ENCODE data around the gene LDB3.
A peak's percentile ranks its signal among the peaks of the same experiment; 100 is the strongest.
"Not testable (repeated sequence)": the region's sequence is repeated elsewhere in the genome, so short reads cannot be mapped to it uniquely, and the experiment has no call there.

The LDB3 gene

DNA sequence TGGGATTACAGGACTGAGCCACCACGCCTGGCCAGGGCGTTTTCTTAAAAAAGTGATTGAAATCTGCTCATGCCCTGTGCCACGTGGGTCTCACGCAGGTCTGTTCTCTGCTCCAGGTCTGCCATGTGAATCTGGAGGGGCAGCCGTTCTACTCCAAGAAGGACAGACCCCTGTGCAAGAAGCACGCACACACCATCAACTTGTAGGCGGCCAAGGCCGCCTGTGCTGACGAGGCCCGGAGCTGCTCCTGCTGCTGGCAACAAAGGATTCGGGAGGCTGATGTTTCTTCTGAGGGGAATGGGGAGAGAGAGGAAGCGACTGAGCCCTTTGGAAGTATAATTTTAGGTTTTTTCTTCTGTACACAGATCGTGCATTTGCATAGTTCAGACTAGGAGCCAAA, 64.5 kb downstream of the LDB3 start:
- DNase-seq (ENCODE audit: low spot score): no peak

DNA sequence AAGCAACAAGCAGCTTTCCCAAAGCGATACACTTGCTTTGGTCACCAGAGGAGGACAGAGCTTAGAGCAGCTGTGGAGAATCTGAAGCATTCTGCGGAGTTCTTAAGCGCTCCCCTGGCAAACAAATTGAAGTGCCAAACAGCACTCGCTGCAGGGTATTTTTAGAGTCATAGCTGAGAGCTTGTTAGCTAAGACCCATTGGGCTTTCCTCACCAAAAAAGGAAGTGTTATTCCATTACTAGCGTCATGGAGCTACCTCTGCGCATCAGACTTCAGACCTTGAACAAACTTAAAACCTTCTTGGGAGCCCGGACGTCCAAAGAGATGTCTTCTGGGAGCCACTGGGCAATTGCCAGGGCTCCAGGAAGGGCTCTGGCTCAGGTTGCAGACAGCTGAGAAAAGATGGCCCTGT, 65.0 kb downstream of the LDB3 start:
- DNase-seq (ENCODE audit: low spot score): no peak

DNA sequence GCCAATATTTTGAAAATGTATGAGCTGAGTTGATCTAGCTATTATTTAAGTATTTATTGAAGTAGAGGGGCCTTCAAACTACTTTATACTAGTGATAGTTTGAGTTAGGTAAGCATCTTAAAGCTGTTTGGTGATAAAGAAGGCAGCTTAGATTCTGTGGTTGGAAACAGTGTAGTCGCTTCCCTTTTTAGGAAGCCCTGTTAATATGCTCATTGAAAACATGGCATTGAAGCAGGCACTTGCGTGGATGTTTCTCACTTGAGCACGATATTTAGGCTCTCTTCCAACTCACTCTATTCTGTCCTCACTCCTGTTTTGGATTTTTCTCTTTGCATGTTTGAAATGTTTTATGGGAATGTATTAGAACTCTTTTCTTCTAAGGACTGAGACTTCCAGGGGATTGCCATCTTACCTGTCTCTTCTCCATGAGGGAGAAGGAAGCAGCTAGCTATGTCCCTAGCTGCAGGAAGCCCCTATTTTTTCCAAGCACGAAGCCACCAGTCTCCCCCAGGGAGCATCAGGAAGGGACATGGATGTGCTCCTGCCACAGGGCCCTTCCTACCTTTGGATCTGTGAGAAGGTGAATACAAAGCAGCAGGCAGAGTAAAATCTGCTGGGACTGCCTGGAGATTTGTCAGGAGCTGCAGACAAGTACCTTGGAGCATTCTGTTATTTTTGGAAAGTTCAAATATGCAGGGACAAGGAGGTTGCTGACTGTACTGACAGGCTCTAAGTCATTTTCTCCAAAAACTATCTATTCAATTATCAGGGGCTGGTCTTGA, 66.1 kb downstream of the LDB3 start:
- no peak for DNase-seq (ENCODE audit: low spot score)

DNA sequence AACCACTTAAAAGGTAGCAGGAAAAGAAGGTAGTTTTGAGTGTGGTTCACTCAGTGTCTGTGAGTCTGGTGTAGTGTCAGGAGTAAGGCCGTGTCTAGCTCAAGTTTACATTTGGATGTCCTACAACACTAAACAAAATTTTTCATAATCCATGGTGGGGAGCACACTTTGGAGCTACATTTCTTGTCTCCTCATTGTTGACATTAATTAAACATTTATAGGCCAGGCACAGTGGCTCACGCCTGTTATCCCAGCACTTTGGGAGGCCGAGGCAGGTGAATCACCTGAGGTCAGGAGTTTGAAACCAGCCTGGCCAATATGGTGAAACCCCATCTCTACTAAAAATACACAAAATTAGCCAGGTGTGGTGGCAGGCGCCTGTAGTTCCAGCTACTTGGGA, 67.0 kb downstream of the LDB3 start:
- not testable (repeated sequence) for DNase-seq (ENCODE audit: low spot score)

DNA sequence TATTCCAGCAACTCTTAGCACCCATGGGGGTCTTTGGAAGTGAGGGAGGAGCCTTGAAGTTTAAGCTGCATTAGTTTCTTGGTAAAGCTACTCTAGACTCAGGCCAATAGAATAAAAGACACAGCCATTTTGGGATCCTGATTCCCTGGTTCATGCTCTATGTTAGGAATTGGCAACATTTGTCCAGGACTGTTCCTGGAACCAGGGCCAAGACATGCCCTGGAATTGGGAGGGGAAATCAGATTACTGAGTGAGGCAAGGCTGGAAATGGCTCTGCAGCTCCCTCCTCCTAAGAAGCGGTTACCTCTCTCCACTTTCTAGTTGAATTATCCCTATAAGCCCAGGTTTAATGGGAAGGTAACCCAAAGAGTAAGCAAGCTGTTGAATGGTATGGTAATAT, 73.9 kb downstream of the LDB3 start:
- no peak for DNase-seq (ENCODE audit: low spot score)

DNA sequence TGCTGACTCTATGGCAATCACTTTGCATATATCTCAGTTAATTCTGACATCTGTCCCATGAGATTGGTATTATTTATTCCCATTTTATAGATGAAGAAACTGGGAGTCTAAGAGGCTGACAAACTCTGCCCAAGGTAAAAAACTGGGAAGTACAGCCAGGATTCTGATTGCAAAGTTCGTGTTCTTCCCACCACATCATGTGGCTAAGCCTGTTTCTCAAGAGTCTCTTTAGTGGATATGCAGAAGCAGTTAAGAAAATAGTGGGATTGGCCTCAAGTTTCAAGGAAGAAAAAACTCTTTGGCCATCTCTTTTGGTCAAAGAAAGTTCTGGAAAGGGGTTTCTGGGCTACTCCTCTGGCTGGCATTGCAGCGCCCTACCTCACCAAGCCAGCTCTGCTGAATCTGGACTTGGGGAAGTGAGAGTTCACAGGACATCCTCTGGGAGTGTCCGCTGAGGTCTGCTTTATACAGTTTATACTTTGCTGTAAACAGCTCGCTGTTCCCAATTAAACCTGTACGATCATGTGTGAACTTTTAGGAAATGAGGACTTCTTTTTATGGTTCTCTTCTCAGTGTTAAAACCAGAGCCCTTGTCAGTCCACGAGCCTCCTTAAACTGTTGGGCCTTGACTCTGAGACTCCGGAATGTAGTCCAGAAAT, 75.9 kb downstream of the LDB3 start:
- DNase-seq (ENCODE audit: low spot score): no peak

DNA sequence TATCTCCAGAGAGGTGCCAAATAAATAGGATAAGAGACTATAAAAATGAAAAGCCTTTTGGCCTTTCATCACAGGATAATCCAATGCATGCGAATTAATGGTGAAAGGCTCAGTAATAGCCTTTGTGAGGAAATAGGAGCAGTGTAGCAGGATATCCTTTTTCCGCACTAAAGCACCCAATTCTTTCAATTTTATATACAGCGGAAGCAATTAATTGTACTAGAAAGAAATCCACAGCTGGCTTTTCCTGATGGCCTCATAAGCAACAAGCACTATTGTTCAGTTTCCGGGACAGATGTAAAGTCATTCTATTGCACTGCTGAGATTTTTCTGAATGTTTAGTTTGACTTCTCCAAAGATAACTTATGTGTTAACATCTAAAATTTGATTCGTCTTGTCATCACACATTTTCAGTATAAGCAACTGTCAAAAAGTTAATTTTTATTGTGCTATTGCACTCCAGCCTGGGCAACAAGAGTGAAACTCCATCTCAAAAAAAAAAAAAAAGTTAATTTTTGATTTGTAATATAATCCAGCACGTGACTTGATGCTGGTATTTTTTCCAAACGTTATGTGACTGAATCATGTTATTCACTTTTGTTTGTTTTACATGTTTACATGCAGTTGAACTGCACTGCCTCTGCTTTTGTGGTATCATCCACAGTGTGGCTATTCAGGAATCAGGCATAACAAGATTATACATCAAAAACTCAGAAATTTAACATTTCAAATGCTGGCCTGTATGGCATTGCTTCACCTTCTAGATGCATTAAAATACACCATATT, 79.7 kb downstream of the LDB3 start:
- no peak for DNase-seq (ENCODE audit: low spot score)

DNA sequence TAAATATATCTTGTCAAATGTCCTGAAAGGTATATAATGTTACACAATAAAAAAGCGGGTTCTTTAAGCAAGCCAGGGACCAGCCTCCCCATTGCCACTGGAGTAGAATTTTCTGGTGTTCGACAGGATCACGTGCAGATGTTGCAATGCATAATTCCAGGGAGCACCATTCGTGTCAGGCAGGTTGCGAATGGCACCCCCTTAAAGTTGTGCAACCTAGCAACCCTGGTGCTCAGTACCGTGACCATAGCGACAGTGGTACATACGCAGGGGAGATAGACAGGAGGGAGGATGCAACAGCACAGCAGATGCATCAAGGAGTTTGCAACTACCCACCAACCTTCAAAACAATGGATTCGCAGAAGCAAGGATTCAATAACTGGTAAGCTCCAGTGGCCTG, 81.5 kb downstream of the LDB3 start:
- DNase-seq (ENCODE audit: low spot score): no peak

DNA sequence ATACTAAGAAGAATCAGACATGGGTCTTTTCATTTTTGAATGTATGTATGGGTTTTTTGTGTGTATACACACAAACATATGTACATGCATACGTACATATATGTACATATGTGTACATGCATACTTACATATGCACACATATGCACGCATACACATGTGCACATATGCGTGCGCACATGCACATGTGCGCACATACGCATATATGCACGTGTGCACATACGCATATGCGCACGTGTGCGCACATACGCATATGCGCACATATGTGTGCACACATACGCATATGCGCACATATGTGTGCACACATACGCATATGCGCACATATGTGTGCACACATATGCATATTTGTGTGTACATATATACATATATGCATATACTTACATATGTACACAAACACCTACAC, 83.2 kb downstream of the LDB3 start:
- DNase-seq (ENCODE audit: low spot score): no peak

DNA sequence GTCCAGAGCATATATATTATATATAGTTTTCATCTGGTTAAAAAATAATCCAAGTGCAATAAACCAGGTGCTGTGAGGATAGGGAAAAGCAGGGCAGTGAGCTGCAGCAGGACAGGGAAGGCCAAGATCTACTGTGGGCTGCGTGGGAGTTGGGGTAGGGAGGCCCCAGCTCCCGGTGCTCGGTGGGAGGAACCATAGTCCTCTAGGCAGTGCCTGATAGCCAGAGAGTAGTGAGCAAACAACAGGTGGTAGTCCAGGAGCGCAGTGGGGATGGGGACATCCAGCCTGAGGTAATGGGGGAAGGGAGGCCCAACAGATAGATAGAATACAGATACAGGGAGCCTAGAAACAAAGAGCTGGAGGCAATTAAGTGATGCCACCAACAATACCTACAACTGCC, 84.0 kb downstream of the LDB3 start:
- no peak for DNase-seq (ENCODE audit: low spot score)

DNA sequence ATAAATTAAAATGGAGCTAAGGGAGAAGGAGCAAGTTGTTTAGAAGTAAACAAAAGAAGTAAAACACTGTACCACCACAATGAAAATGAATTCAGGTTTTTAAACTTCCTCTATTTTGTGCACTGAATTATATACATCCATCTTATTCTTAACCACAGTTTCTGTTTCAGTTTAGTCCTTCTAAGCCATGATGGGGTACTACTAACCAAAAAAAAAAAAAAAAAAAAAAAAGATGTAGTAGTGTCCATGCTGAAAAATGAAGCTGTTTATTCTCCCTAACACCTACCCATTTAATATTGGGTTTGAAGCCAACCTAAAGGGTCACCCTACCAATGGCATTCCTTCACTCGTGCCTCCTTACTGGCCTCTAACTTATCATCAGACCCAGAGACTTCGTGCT, 84.7 kb downstream of the LDB3 start:
- DNase-seq (ENCODE audit: low spot score): no peak

DNA sequence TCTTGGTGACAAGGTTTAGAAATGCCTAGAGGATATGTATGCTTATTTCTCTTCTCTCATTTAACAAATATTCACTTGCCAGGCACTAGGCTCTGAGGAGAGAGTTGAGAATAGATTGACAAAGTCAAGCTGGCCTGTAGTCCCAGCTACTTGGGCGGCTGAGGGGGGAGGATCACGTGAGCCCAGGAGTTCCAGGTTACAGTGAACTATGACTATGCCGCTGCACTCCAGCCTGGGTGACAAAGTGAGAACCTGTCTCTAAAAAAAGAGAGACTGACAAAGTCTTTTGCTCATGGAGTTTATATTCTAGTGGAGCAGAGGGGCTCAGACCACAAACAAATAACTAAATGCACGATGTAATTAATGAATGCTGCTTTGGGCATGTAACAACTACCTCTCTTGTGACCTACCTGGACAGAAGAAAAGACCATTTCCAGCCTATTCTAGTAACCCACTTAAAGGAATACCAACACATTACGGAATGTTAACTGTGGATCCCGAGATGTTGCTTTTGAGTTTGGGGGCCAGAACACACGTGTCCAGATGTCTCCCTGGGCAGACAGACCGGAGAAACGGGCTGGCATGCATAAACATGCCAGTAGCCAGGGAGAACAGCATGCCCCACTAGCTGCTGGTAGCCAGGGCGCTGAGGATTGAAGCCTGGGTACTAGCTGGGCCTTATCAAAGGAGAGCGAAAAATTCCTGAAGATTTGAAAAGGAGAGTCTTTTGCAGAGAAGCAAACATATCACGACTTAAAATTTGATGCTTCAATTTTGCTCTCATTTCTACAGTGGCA, 85.5 kb downstream of the LDB3 start:
- no peak for DNase-seq (ENCODE audit: low spot score)

DNA sequence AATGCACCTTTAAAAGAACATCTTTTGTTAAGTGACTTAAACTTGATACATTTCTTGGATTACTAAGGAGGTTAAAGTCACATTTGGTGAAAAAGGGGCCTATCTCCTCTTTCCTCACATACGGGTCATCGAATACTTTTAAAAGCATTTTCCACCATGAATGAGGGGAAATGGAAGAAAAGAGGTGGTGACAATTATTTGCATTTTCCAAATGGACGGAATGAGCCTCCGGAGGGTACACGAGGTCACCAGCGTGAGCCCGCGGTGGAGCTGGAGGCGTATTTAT, 87.1 kb downstream of the LDB3 start:
- no peak for DNase-seq (ENCODE audit: low spot score)

DNA sequence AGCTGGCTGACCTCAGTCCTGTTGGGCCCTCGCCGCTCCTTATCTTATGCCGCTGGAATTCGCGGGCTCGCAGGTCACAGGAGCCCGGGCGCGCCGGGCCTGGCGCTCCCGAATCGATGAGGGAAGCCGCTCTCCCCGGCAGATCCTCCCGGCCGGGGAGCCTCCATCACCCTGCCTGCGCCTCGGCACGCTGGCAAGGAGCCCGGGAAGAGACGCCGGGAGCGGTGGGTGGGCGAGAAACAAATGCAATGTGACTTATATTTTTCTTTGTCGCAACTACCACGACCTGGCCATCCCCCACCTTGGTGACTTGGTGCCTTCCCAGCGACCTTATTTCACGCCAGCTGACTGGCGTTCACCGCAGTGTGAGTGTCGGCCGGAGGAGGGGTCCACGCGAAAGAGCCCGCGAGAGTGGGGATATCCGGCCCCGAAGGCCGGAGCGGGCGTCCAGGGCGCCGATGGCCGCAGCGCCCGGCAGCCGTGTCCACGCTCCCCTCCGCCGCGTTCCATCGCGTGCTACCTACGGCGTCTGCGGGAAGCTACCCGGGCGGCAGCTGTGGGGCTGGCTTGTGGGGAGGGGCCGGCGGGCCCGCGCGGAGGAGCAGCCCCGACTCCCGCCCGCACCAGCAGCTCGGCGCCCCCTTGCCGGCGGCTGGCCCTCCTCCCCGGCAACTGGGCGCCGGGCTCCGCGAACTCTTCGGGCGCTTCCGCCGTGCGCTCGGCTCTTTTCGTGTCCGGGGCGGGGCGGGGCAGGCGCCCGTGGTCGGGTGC, 87.6 kb downstream of the LDB3 start:
- peak; percentile 87 for DNase-seq (ENCODE audit: low spot score)

DNA sequence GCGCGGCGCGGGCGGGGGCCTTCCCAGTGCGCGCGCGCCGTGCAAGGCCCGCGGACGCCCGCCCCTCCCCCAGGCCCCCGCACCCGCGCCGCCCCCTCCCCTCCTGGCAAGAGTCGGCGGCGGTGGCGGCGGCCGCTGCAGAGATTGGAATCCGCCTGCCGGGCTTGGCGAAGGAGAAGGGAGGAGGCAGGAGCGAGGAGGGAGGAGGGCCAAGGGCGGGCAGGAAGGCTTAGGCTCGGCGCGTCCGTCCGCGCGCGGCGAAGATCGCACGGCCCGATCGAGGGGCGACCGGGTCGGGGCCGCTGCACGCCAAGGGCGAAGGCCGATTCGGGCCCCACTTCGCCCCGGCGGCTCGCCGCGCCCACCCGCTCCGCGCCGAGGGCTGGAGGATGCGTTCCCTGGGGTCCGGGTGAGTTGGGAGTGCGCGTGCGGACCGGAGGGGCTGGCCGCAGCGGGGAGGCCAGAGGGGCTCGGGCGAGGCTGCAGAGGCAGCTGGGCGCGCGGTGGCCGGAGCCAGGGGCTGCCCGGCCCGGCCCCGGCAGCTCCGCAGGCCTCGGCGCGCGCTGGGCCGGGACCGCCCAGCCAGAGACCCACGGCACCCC, 88.3 kb downstream of the LDB3 start, which contains the start of gene BMPR1A:
Gene BMPR1A, plus strand, starts transcription at position 109 of the 602 bp plus-strand sequence. CDS start 119,400 bp downstream, outside the sequence.
- DNase-seq (ENCODE audit: low spot score): no peak

DNA sequence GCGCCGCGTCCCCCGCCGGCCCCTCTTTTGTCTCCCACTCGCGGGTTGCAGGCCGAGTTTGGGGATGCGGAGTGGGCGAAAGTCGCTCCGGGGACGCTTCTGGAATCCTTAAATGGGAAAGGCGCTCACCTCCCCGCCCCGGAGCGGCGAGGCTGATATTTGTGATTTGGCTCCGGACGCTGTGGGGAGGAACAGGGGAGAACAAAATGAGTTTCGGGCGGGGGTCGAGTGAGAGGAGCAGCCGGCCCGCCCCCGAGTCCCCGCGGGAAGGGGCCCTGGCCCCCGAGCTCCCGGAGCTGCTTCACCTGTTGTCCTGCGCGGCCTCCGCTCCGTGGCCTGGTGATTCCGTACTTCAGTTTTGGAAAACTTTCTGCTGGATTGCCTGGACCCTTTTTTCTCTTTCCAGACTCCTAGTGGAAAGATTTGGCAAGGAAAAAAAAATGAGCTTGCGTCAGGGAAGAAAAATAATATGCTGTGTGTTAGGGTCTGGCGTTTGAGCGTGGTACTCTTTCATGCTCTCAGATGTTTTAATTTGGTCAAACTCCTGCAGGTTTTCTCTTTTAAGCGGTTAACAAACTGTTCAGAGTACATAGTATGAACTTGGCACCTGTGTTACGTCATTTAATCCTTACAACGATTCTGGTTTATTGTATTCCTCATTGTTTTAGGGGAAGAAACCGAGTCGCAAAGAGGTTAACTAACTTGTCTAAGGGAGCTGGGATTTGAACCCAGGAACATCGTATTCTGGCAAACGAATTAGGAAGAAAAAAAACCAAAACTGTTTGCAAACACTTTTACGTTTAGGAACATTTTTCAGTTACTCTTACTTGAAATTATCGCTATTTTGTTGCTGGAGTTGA, 89.0 kb downstream of the LDB3 start:
- DNase-seq (ENCODE audit: low spot score): no peak

DNA sequence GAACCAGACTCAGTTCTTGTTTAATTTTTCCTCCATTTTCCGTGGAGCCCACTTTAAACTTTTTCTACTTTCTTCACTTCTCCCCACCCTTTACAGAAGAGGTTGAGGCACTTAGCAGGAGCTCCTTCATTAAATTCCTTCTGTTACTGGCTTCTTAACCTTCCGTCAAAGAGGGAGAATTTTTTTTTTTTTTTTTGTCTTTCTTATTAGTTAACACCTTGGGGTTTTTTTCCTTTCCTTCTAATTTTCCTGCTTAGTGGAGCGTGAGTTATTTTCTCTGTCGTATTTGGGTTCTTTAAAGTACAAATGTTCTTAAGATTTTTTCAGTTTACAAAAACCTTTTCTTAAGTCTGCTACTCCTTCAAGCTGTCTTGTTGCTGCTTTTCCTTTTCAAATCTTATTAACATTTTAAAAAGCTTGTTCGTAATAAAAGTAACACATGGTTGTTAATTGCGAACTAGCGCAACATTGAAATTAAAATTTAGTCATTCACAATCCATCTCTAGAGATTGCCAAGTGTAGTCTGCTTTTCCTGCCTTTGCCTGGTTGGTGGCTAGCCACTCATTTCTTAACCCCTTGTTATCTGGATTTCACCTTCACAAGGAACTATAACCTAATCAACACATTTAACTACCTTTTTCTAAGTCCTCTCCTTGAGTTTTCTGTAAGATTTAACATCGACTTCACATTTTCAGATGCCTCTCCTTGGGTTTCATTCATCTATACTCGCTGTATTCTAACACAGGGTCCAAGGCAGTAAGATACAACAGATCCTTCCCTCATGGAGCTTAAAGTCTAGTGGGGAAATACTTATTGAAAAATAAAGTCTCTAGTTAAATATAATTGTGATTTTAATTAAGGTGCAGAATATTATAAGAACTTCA, 90.1 kb downstream of the LDB3 start:
- no peak for DNase-seq (ENCODE audit: low spot score)

DNA sequence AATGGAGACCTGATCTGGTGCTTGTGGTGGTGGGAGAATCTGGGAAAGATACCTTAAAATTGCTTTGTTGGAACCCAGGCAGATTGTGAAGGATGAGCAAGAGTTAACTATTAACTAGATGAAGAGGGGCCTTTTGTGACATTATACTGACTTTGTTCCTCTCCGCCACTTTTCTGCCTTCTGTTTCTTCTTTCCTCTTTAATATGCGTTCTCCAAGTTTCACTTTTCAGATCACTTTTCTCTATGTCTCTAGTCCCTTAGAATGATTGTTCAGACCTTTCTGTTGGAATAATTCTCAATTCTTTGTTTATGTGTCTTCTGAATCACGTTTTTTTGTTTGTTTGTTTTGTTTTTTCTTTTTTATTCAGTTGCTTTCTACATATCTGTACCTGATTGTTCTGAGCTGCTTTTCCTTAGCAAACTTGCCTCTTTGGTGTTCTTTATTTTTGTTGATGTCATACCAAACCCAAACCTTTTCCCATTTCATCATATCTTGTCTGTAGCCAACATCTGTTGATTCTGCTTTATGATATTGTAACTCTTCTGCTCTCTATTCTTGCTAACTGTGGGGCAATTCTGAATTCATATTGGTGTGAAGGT, 90.9 kb downstream of the LDB3 start:
- DNase-seq (ENCODE audit: low spot score): no peak

DNA sequence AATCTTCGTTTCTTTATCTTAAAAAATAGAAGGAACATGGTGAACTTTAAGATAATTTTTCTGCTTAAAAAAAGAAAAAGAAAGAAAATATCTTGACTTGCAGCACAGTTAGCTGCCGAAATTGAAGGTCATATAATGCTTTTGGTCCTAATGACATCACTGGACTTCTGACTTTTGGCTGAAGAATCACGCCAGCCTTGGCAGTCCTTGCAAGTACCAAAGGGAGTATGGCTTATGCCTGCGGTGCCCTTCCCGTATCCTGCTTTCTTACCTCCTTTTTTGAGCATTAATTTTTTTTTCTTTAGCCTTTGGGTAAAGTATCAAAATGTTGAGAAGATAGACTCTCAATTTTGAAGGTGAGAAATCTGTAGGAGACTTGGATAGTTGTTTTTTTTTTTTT, 95.1 kb downstream of the LDB3 start:
- no peak for DNase-seq (ENCODE audit: low spot score)
